ENCODE data around the gene CIAO2B.

The CIAO2B gene

GRCh38 chr16:66921729-66922450 lies 12.3 kb downstream of the CIAO2B start:
- DNase-seq (ENCODE audit: low read depth in 2 of 2, low spot score in 1 of 2): no peak

- DNase-seq (ENCODE audit: low read depth in 2 of 2, low spot score in 1 of 2): no peak
Observed at GRCh38 chr16:66920924-66921680, 13.1 kb downstream of the CIAO2B start.

- DNase-seq (ENCODE audit: low read depth in 2 of 2, low spot score in 1 of 2): no peak
Observed at GRCh38 chr16:66920299-66920590, 14.0 kb downstream of the CIAO2B start.

- DNase-seq (ENCODE audit: low read depth in 2 of 2, low spot score in 1 of 2): no peak
Observed at GRCh38 chr16:66919569-66920298, 14.5 kb downstream of the CIAO2B start.

GRCh38 chr16:66918803-66919568 lies 15.2 kb downstream of the CIAO2B start, which contains the start of gene CDH16:
Gene CDH16 (minus strand): TSS chr16:66918885. CDS start chr16:66918065, 820 bp downstream.
- DNase-seq (ENCODE audit: low read depth in 2 of 2, low spot score in 1 of 2): no peak

- no peak for DNase-seq (ENCODE audit: low read depth in 2 of 2, low spot score in 1 of 2)
Observed at GRCh38 chr16:66918355-66918754, 15.8 kb downstream of the CIAO2B start.

- no peak for DNase-seq (ENCODE audit: low read depth in 2 of 2, low spot score in 1 of 2)
Observed at GRCh38 chr16:66917741-66918140, 16.5 kb downstream of the CIAO2B start.

- no peak for DNase-seq (ENCODE audit: low read depth in 2 of 2, low spot score in 1 of 2)
Observed at GRCh38 chr16:66916518-66916917, 17.7 kb downstream of the CIAO2B start.

GRCh38 chr16:66915041-66915440 lies 19.2 kb downstream of the CIAO2B start:
- no peak for DNase-seq (ENCODE audit: low read depth in 2 of 2, low spot score in 1 of 2)

GRCh38 chr16:66914541-66914940 lies 19.7 kb downstream of the CIAO2B start:
- no peak for DNase-seq (ENCODE audit: low read depth in 2 of 2, low spot score in 1 of 2)

GRCh38 chr16:66913711-66914110 lies 20.5 kb downstream of the CIAO2B start:
- no peak for DNase-seq (ENCODE audit: low read depth in 2 of 2, low spot score in 1 of 2)

- no peak for DNase-seq (ENCODE audit: low read depth in 2 of 2, low spot score in 1 of 2)
Observed at GRCh38 chr16:66913081-66913480, 21.1 kb downstream of the CIAO2B start.

GRCh38 chr16:66911801-66912200 lies 22.4 kb downstream of the CIAO2B start:
- no peak for DNase-seq (ENCODE audit: low read depth in 2 of 2, low spot score in 1 of 2)

GRCh38 chr16:66911112-66911511 lies 23.1 kb downstream of the CIAO2B start:
- DNase-seq (ENCODE audit: low read depth in 2 of 2, low spot score in 1 of 2): no peak

- no peak for DNase-seq (ENCODE audit: low read depth in 2 of 2, low spot score in 1 of 2)
Observed at GRCh38 chr16:66910175-66910940, 23.8 kb downstream of the CIAO2B start.

GRCh38 chr16:66908762-66909559 lies 25.2 kb downstream of the CIAO2B start:
- DNase-seq (ENCODE audit: low read depth in 2 of 2, low spot score in 1 of 2): no peak

GRCh38 chr16:66908116-66908515 lies 26.1 kb downstream of the CIAO2B start:
- DNase-seq (ENCODE audit: low read depth in 2 of 2, low spot score in 1 of 2): no peak

- no peak for DNase-seq (ENCODE audit: low read depth in 2 of 2, low spot score in 1 of 2)
Observed at GRCh38 chr16:66906916-66907836, 27.0 kb downstream of the CIAO2B start.

All from stimulated activated CD8-positive, alpha-beta memory T cell treated with anti-CD3 and anti-CD28 coated beads, Interleukin-4, amount 100 ng/mL, for 1 hour (primary cell).